HepG2 (cell line): ENCODE data around the gene ZC3H18. TPM values are rescaled to one million over a fixed set of nuclear protein-coding genes. Genes with fewer than 3 reads are reported as not detected.

Source experiments
- ATAC-seq: fragments of 200-7000 bp; cut with Tn5 transposase; 3 replicates; pipeline ENCODE4 v1.9.1; 2020; ENCODE audit warnings: mild to moderate bottlenecking, moderate library complexity
- BruUV-seq: library from RNA; stranded (reverse); fragments of 400-500 nt; replicated peaks from 2 replicates; lab custom pipeline; 2021; lab: Mats Ljungman, UMichigan
- CTCF ChIA-PET: fragments of 300-600 bp; formaldehyde crosslinking; extraction: SDS; loops from one replicate; lab custom pipeline; 2021; ENCODE audit warnings: low total read pairs, inconsistent platforms, low intra/inter-chr PET ratio; lab: Yijun Ruan, JAX
- POLR2A ChIA-PET: fragments of 350-600 bp; sonication (Branson Sonifier 250); formaldehyde crosslinking; loops from one replicate; lab custom pipeline; 2020; ENCODE audit warnings: antibody characterized with exemption, inconsistent platforms; lab: Yijun Ruan, JAX
- DNase-seq: peaks from one replicate; pipeline ENCODE4 v3.0.0-alpha.2; 2015; ENCODE audit warnings: low spot score
- FAIRE-seq: peaks from 3 replicates; lab custom pipeline; 2011; peaks lifted over from hg19 to GRCh38; lab: Jason Lieb, UNC
- H2AFZ ChIP-seq: one replicate; pipeline ENCODE4 v1.6.1; 2011; ENCODE audit warnings: low read length, inconsistent platforms
- H3K27ac ChIP-seq: fragments of 300-600 bp; 3 replicates; pipeline ENCODE4 v1.8.0; 2011; ENCODE audit warnings: mixed run types, mild to moderate bottlenecking, mixed read lengths, low read length, inconsistent platforms; ENCODE audit not compliant: insufficient read depth; ENCODE audit errors: extremely low read length
- H3K27me3 ChIP-seq, 2 experiments: fragments of 200-600 bp in 1 of 2; 2 replicates in 1 of 2; 3 replicates in 1 of 2; pipeline versions ENCODE4 v1.6.0 to v1.8.0; 2011; ENCODE audit warnings: low read length in 2 of 2, mild to moderate bottlenecking in 2 of 2, moderate library complexity in 2 of 2, inconsistent platforms in 1 of 2; ENCODE audit not compliant: insufficient read depth in 2 of 2, control insufficient read depth in 1 of 2
- H3K36me3 ChIP-seq, 2 experiments: fragments of 200-600 bp in 1 of 2; replicated peaks in 1 of 2; 2 replicates in 1 of 2; 3 replicates in 1 of 2; pipeline versions ENCODE4 v1.5.1 to v1.8.0; 2011; ENCODE audit warnings: low read length in 2 of 2, inconsistent platforms in 1 of 2; ENCODE audit not compliant: insufficient read depth in 2 of 2, control insufficient read depth in 1 of 2
- H3K4me1 ChIP-seq: 2 replicates; pipeline ENCODE4 v1.5.1; 2012; ENCODE audit warnings: low read length, inconsistent platforms; ENCODE audit not compliant: insufficient read depth
- H3K4me2 ChIP-seq: 2 replicates; pipeline ENCODE4 v1.6.0; 2011; ENCODE audit warnings: low read depth, low read length, inconsistent platforms
- H3K4me3 ChIP-seq, 3 experiments: fragments of 200-600 bp in 1 of 3; sonication (generic), shearing (Covaris generic) in 1 of 3; replicated peaks in 1 of 3; 2 replicates each; pipeline ENCODE4 v1.5.1; 2011 to 2016; ENCODE audit warnings: low read length in 3 of 3, inconsistent platforms in 2 of 3, low read depth in 2 of 3, mild to moderate bottlenecking in 2 of 3, control low read depth in 1 of 3, mixed read lengths in 1 of 3; ENCODE audit not compliant: insufficient read depth in 1 of 3
- H3K79me2 ChIP-seq: one replicate; pipeline ENCODE4 v1.6.1; 2011; ENCODE audit warnings: low read length, inconsistent platforms; ENCODE audit not compliant: insufficient read depth
- H3K9ac ChIP-seq: 2 replicates; pipeline ENCODE4 v1.6.0; 2011; ENCODE audit warnings: mild to moderate bottlenecking, low read depth, low read length, inconsistent platforms; ENCODE audit not compliant: insufficient read depth
- H3K9me3 ChIP-seq: 2 replicates; pipeline ENCODE4 v1.5.1; 2012; ENCODE audit warnings: mild to moderate bottlenecking, low read length
- H4K20me1 ChIP-seq: 2 replicates; pipeline ENCODE4 v1.6.0; 2011; ENCODE audit warnings: inconsistent platforms, mild to moderate bottlenecking, low read length, moderate library complexity; ENCODE audit not compliant: insufficient read depth
- GATAD1 ChIP-seq: IDR thresholded peaks from 2 replicates; pipeline ENCODE4 v1.6.1; 2016; ENCODE audit warnings: missing genetic modification reagents, missing compliant biosample characterization
- MLX ChIP-seq: IDR thresholded peaks from 2 replicates; pipeline ENCODE4 v1.6.1; 2016
- MXD1 ChIP-seq: sonication (generic); formaldehyde crosslinking; IDR thresholded peaks from 2 replicates; pipeline ENCODE4 v1.4.0; 2020; ENCODE audit warnings: mild to moderate bottlenecking, missing genetic modification reagents
- REXO4 ChIP-seq: sonication (generic); formaldehyde crosslinking; IDR thresholded peaks from 2 replicates; pipeline ENCODE4 v1.8.0; 2022; ENCODE audit warnings: missing genetic modification reagents, mild to moderate bottlenecking, borderline replicate concordance
- TFDP2 ChIP-seq: sonication (generic); formaldehyde crosslinking; IDR thresholded peaks from 2 replicates; pipeline ENCODE4 v1.4.0; 2020; ENCODE audit warnings: missing genetic modification reagents
- ZNF407 ChIP-seq: sonication (generic); formaldehyde crosslinking; IDR thresholded peaks from one replicate; pipeline ENCODE4 v1.5.1; 2020; ENCODE audit warnings: mild to moderate bottlenecking, missing genetic modification reagents; ENCODE audit errors: not compliant biosample characterization
- ZNF746 ChIP-seq: sonication (generic); formaldehyde crosslinking; IDR thresholded peaks from 2 replicates; pipeline ENCODE4 v1.8.0; 2022; ENCODE audit warnings: mild to moderate bottlenecking, missing genetic modification reagents
- WGBS: methylation state at CpG from one replicate; pipeline ENCODE4 v1.1.6; 2017; ENCODE audit warnings: low lambda C conversion rate; 5-methylcytosine and 5-hydroxymethylcytosine counted together
- in situ Hi-C: cut with HindIII; loops from 2 replicates; pipeline ENCODE4 v1.10.0; 2017; ENCODE audit warnings: low pct_unique_long_range_greater_than_20kb; ENCODE audit not compliant: extremely low pct_ligation_motif_present
- intact Hi-C: fragments of 100-400 bp; cut with micrococcal nuclease; formaldehyde crosslinking; loops from one replicate; pipeline ENCODE4 v1.10.0; 2022; ENCODE audit not compliant: unreplicated experiment
- polyA plus RNA-seq, 8 experiments: library from polyadenylated mRNA; depleted of rRNA in 3 of 8; stranded (reverse) in 7 of 8; unstranded in 1 of 8; fragments of >200 nt; fragmentation: Illumina TruSeq in 4 of 8; extraction: Trizol in 4 of 8; gene quantifications; 2 replicates each; pipeline versions ENCODE4 v1.2.1 to v1.2.3, GENCODE V29; 2011 to 2016; ENCODE audit warnings: low read depth in 4 of 8, missing spikeins in 1 of 8, mixed read lengths in 1 of 8; ENCODE audit not compliant: insufficient read depth in 1 of 8
- total RNA-seq, 5 experiments: library from RNA; depleted of rRNA; stranded (reverse); fragments of >200 nt; fragmentation: Illumina TruSeq; extraction: Trizol; gene quantifications; 2 replicates each; pipeline ENCODE4 v1.2.3, GENCODE V29; 2016; ENCODE audit warnings: low read depth in 1 of 5

The ZC3H18 gene
- total and polyA plus RNA-seq, 2 of the 13 experiments (the other 11 are each of a cell fraction or from before 2014, with no cell fraction given): 11.2 to 27.4 TPM

GRCh38 chr16:88630433-88630832, 60.2 kb downstream of the ZC3H18 start:
- in situ Hi-C loops (no loop called here), intact Hi-C loops (no loop called here)
- POLR2A ChIA-PET: no interaction called here
- no TSS peak for BruUV-seq
- CTCF ChIA-PET: no interaction called here
- WGBS: 98% methylated on average over 6 of the region's 12 CpGs
- no peak overlapping the region for H3K4me2 ChIP-seq
- H3K27me3 ChIP-seq: no peaks in the 10 kb centered on the region
- H3K4me1 ChIP-seq: no peaks in the 10 kb centered on the region
- H3K79me2 ChIP-seq: no peaks in the 10 kb centered on the region
- DNase-seq (no peak), ATAC-seq (no peak), FAIRE-seq (no peak)
- no peak overlapping the region for H3K4me3 ChIP-seq
- no peak overlapping the region for H3K9ac ChIP-seq
- TF ChIP-seq ZNF407 (CRISPR knock-in tag) (no peak), GATAD1 (CRISPR knock-in tag) (no peak), ZNF746 (no peak), MXD1 (CRISPR knock-in tag) (no peak), TFDP2 (CRISPR knock-in tag) (no peak), MLX (no peak), REXO4 (no peak)
- H4K20me1 ChIP-seq: peaks cover 3% of the 10 kb centered on the region; the same call in 1 of the 2 replicates
- H3K36me3 ChIP-seq: peaks cover 25 to 73% of the 10 kb centered on the region in 2 experiments
- no peak overlapping the region for H3K27ac ChIP-seq
- no peak overlapping the region for H2AFZ ChIP-seq
- H3K9me3 ChIP-seq: no peaks in the 10 kb centered on the region
